T-helper 17 cell (primary cell): Measurements from ENCODE around the gene CCDC81. TPM values are rescaled to one million over a fixed set of nuclear protein-coding genes. Genes with fewer than 3 reads are reported as not detected.
"Not testable (repeated sequence)": the region's sequence is repeated elsewhere in the genome, so short reads cannot be mapped to it uniquely, and the experiment has no call there.

Source experiments
- ATAC-seq: fragments of 150-1000 bp; cut with Tn5 transposase; 2 replicates; pipeline ENCODE4 v1.10.0; 2021; ENCODE audit warnings: mild to moderate bottlenecking, moderate library complexity
- DNase-seq, 3 donors: peaks; one replicate each; pipeline versions ENCODE4 v3.0.0 to v3.0.0-alpha.2; 2020 to 2021
- H3K9me3 ChIP-seq: one replicate; pipeline ENCODE4 v1.7.0; 2013; ENCODE audit warnings: low read length, mild to moderate bottlenecking; ENCODE audit not compliant: control insufficient read depth, poor library complexity, severe bottlenecking
- H3K27ac Mint-ChIP-seq: one replicate; pipeline ENCODE4 v1.8.0; 2022; ENCODE audit warnings: mild to moderate bottlenecking, moderate library complexity, mixed read lengths
- H3K27me3 Mint-ChIP-seq: one replicate; pipeline ENCODE4 v1.8.0; 2022; ENCODE audit warnings: mixed read lengths
- H3K36me3 Mint-ChIP-seq: one replicate; pipeline ENCODE4 v1.8.0; 2022; ENCODE audit warnings: low read depth, mixed read lengths
- H3K4me1 Mint-ChIP-seq: one replicate; pipeline ENCODE4 v1.8.0; 2022; ENCODE audit warnings: mild to moderate bottlenecking, mixed read lengths
- H3K4me3 Mint-ChIP-seq: one replicate; pipeline ENCODE4 v1.8.0; 2022; ENCODE audit warnings: mild to moderate bottlenecking, moderate library complexity, mixed read lengths
- total RNA-seq, 4 donors: library from RNA in 2 of 4; stranded (reverse) in 2 of 4; gene quantifications; one replicate each; pipeline ENCODE4 v1.2.3 and lab custom pipeline; 2022 to 2026

The CCDC81 gene
- total RNA-seq, 2 donors from 2014 or later = 0.63 to 1.6 TPM

- Mint-ChIP-seq H3K36me3 (peaks cover 2% of the 10 kb centered on the region), H3K27ac (no peak overlapping the region), H3K27me3 (no peaks in the 10 kb centered on the region), H3K4me3 (no peak overlapping the region), H3K4me1 (no peaks in the 10 kb centered on the region)
- ATAC-seq (no peak), DNase-seq (no peak)
- H3K9me3 ChIP-seq = no peaks in the 10 kb centered on the region
These were observed 52.8 kb downstream of the CCDC81 start for GRCh38 chr11:86427441-86427840.

DNA sequence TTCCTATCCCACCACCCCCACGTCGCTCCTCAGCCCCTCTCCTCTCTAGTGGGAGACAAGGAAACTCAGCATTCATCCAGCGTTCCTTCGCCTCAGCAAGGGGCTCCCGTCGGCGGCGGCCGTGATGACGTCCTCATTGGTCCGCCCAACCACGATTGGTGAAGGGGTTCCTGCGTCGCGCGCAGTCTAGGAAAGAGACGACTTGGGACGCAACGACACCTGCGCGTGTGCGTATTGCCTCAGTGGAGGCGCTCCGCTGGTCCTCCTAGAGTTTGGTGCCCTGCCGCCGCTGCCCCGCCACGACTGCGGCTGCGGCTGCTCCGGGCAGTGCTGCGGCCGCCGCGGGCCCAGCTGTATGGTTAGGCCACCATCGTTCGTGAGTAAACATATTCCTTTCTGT lies 56.6 kb downstream of the CCDC81 start:
- H3K36me3 Mint-ChIP-seq = no peaks in the 10 kb centered on the region
- no peak for DNase-seq
- ATAC-seq = no peak
- H3K27me3 Mint-ChIP-seq = no peaks in the 10 kb centered on the region
- no peak overlapping the region for H3K27ac Mint-ChIP-seq
- H3K4me3 Mint-ChIP-seq = peak overlapping the region; percentile 46
- H3K4me1 Mint-ChIP-seq = no peaks in the 10 kb centered on the region
- no peaks in the 10 kb centered on the region for H3K9me3 ChIP-seq

- not testable (repeated sequence) for DNase-seq, H3K36me3 Mint-ChIP-seq, H3K27me3 Mint-ChIP-seq, ATAC-seq, H3K4me1 Mint-ChIP-seq, H3K9me3 ChIP-seq, H3K27ac Mint-ChIP-seq, H3K4me3 Mint-ChIP-seq
These were observed 58.8 kb downstream of the CCDC81 start for GRCh38 chr11:86433361-86434095.

DNA sequence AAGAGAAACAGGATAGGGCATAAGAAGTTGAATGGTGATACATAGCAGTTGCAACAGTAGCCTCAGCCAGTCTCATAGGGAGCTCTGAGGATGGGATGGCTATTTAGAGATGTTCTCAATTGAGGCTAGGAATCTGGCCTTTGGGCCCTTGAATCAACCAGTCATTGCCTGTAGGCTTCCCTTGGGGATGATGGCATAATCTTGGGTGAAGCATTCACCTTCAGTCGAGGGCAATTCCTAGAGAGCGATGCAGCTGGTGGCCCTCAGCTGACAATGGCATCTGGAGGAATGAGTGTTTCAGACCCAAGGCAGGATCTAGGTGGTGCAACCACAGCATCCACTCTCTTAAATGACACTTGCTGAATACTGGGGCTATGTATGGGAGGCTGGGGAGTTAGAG lies 61.0 kb downstream of the CCDC81 start:
- DNase-seq = no peak
- Mint-ChIP-seq H3K27me3 (no peaks in the 10 kb centered on the region), H3K27ac (no peak overlapping the region), H3K36me3 (peaks cover 2% of the 10 kb centered on the region), H3K4me1 (peaks cover 2% of the 10 kb centered on the region), H3K4me3 (no peak overlapping the region)
- no peaks in the 10 kb centered on the region for H3K9me3 ChIP-seq
- ATAC-seq = no peak

- no peaks in the 10 kb centered on the region for H3K9me3 ChIP-seq
- no peak overlapping the region for H3K4me3 Mint-ChIP-seq
- no peaks in the 10 kb centered on the region for H3K27me3 Mint-ChIP-seq
- DNase-seq (no peak), ATAC-seq (no peak)
- H3K27ac Mint-ChIP-seq = no peak overlapping the region
- peaks cover 2% of the 10 kb centered on the region for H3K4me1 Mint-ChIP-seq
- peaks cover 2% of the 10 kb centered on the region for H3K36me3 Mint-ChIP-seq
These were observed 64.0 kb downstream of the CCDC81 start for GRCh38 chr11:86438685-86439084.

- no peak for ATAC-seq
- Mint-ChIP-seq H3K27me3 (no peaks in the 10 kb centered on the region), H3K4me3 (no peak overlapping the region), H3K36me3 (peaks cover 2% of the 10 kb centered on the region), H3K4me1 (peaks cover 2% of the 10 kb centered on the region), H3K27ac (no peak overlapping the region)
- H3K9me3 ChIP-seq = no peaks in the 10 kb centered on the region
- no peak for DNase-seq
These were observed 65.6 kb downstream of the CCDC81 start for GRCh38 chr11:86440305-86440716.

DNA sequence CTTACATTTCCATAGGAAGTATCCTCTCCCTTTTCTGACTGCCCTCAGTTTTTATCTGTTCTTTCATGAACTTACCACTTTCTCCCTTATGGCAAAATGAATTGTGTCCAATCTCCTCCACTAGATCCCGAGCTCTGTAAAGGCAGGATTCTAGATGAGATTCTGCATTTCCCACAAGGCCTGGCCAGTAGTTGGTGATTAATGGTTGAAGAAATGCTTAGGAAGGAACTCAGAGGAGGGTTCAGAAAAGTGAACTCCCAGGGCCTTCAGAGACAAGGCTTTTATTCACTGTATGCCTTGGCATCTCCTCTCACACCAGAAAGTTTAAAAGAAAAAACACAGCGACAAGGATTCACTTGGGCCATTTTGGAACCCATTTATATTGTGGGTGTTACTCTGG lies 66.2 kb downstream of the CCDC81 start:
- H3K27me3 Mint-ChIP-seq = no peaks in the 10 kb centered on the region
- H3K27ac Mint-ChIP-seq = no peak overlapping the region
- ATAC-seq (no peak), DNase-seq (no peak)
- H3K9me3 ChIP-seq = no peaks in the 10 kb centered on the region
- H3K4me3 Mint-ChIP-seq = no peak overlapping the region
- H3K4me1 Mint-ChIP-seq = peaks cover 2% of the 10 kb centered on the region
- H3K36me3 Mint-ChIP-seq = peaks cover 2% of the 10 kb centered on the region

DNA sequence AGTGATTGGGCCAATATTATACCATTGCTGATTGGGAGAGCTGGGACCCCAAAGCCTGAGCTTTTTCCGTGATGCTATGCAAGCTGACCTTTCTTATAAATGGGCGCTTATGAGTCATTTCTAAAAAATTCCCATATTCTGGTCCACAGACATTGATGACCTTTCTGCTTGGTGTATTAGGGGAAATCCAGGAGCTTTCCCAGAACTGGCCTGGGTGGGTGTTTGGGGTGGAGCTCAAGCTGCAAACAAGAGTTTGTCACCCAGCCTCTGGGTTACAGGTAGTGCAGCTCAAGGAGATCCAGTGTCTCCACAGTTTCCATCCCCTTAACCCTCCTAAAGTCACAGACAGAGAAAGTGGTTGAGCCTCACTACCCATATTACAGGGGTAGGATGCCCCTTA lies 67.7 kb downstream of the CCDC81 start:
- DNase-seq = no peak
- H3K4me1 Mint-ChIP-seq = no peaks in the 10 kb centered on the region
- ATAC-seq = no peak
- no peak overlapping the region for H3K27ac Mint-ChIP-seq
- H3K27me3 Mint-ChIP-seq = no peaks in the 10 kb centered on the region
- H3K9me3 ChIP-seq = no peaks in the 10 kb centered on the region
- no peak overlapping the region for H3K4me3 Mint-ChIP-seq
- no peaks in the 10 kb centered on the region for H3K36me3 Mint-ChIP-seq

- H3K36me3 Mint-ChIP-seq = no peaks in the 10 kb centered on the region
- ATAC-seq (no peak), DNase-seq (no peak)
- no peaks in the 10 kb centered on the region for H3K4me1 Mint-ChIP-seq
- no peak overlapping the region for H3K4me3 Mint-ChIP-seq
- H3K27me3 Mint-ChIP-seq = no peaks in the 10 kb centered on the region
- no peaks in the 10 kb centered on the region for H3K9me3 ChIP-seq
- no peak overlapping the region for H3K27ac Mint-ChIP-seq
These were observed 68.1 kb downstream of the CCDC81 start for GRCh38 chr11:86442827-86443226.

DNA sequence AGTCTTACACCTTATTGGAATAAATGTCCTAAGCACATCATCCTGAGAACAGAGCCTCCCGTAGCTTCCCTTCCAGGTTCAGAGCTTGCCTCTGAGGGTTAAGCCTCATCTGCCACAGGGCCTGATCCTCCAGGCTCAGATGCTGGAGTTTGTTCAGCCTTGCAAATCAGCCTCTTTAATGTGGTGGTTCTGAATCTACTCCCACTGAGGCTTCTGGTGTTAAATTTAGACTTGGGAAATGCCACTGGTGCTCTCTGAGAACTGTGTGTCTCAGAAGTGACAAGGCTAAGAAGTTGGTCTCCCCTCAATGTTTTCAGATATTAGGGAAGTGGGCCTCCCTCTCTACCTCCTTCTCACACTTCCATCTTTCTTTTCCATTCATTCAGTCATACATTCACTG lies 68.7 kb downstream of the CCDC81 start:
- Mint-ChIP-seq H3K4me1 (no peaks in the 10 kb centered on the region), H3K36me3 (no peaks in the 10 kb centered on the region), H3K27ac (no peak overlapping the region), H3K27me3 (no peaks in the 10 kb centered on the region), H3K4me3 (no peak overlapping the region)
- no peaks in the 10 kb centered on the region for H3K9me3 ChIP-seq
- DNase-seq (no peak), ATAC-seq (no peak)

DNA sequence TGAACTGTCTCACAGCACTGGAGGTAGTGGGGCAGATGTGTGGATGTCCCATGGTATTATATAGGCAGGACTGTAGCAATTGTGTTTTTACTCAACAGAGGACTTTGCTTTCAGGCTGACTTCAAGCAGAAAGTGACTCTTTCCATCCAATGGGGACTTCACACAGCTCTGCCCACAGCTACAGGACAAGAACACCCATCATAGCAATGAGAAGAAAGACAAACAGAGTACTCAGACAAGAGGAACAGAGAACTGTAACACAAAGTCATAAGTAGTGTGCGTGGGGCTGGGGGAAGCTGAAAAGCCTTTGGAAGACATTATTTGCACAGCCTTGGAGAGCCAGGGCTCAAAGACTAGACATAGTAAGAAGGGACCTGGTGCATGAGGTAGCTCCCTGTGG lies 70.3 kb downstream of the CCDC81 start:
- H3K36me3 Mint-ChIP-seq = no peaks in the 10 kb centered on the region
- no peaks in the 10 kb centered on the region for H3K4me1 Mint-ChIP-seq
- no peaks in the 10 kb centered on the region for H3K27me3 Mint-ChIP-seq
- no peak overlapping the region for H3K27ac Mint-ChIP-seq
- H3K4me3 Mint-ChIP-seq = no peak overlapping the region
- DNase-seq (no peak), ATAC-seq (no peak)
- no peaks in the 10 kb centered on the region for H3K9me3 ChIP-seq

GRCh38 chr11:86446163-86446923 lies 71.7 kb downstream of the CCDC81 start:
- Mint-ChIP-seq H3K27me3 (no peaks in the 10 kb centered on the region), H3K4me3 (no peak overlapping the region), H3K27ac (no peak overlapping the region), H3K36me3 (no peaks in the 10 kb centered on the region), H3K4me1 (no peaks in the 10 kb centered on the region)
- DNase-seq (no peak), ATAC-seq (no peak)
- H3K9me3 ChIP-seq = no peaks in the 10 kb centered on the region

- H3K27me3 Mint-ChIP-seq = no peaks in the 10 kb centered on the region
- DNase-seq (no peak), ATAC-seq (no peak)
- no peak overlapping the region for H3K27ac Mint-ChIP-seq
- no peaks in the 10 kb centered on the region for H3K4me1 Mint-ChIP-seq
- H3K4me3 Mint-ChIP-seq = no peak overlapping the region
- H3K36me3 Mint-ChIP-seq = no peaks in the 10 kb centered on the region
- no peaks in the 10 kb centered on the region for H3K9me3 ChIP-seq
These were observed 72.2 kb downstream of the CCDC81 start for GRCh38 chr11:86446924-86447285.
